Ascending aorta (tissue), 2 donors: ENCODE results near the gene RAP1A. TPM values are rescaled to one million over a fixed set of nuclear protein-coding genes. Genes with fewer than 3 reads are reported as not detected.

Source experiments
- DNase-seq, 2 donors: peaks; one replicate each; pipeline ENCODE4 v3.0.0-alpha.2; 2019; ENCODE audit warnings: low spot score in 2 of 2
- H3K27ac ChIP-seq, 2 donors: fragments of 200-600 bp; sonication (generic); one replicate each; pipeline ENCODE4 v1.5.1; 2016 to 2017; ENCODE audit warnings: mild to moderate bottlenecking in 1 of 2
- H3K27me3 ChIP-seq: fragments of 200-600 bp; sonication (generic); one replicate; pipeline ENCODE4 v1.5.1; 2017
- H3K36me3 ChIP-seq, 2 donors: fragments of 200-600 bp; sonication (generic); one replicate each; pipeline ENCODE4 v1.5.1; 2016
- H3K4me1 ChIP-seq, 2 donors: fragments of 200-600 bp; sonication (generic); one replicate each; pipeline ENCODE4 v1.5.1; 2016 to 2017; ENCODE audit warnings: mild to moderate bottlenecking in 1 of 2
- H3K4me3 ChIP-seq, 2 donors: fragments of 200-600 bp; sonication (generic); one replicate each; pipeline ENCODE4 v1.5.1; 2016 to 2017; ENCODE audit warnings: mild to moderate bottlenecking in 1 of 2
- H3K9me3 ChIP-seq, 2 donors: fragments of 200-600 bp; sonication (generic); one replicate each; pipeline ENCODE4 v1.5.1; 2016
- intact Hi-C: fragments of 100-400 bp; cut with DNase I; formaldehyde crosslinking; loops from one replicate; pipeline ENCODE4 v1.15.1; 2023
- total RNA-seq: library from RNA; depleted of rRNA; stranded (reverse); fragments of >200 nt; gene quantifications from one replicate; pipeline ENCODE4 v1.1.0, GENCODE V29; 2016
- TF ChIP-seq, protein P1 (sequence below), 3 experiments: fragments of 200-600 bp in 2 of 3; fragments of 450-650 bp in 1 of 3; sonication (generic) in 2 of 3; IDR thresholded peaks; one replicate each; pipeline ENCODE4 v1.5.1; 2016 to 2019; ENCODE audit warnings: antibody characterized with exemption in 3 of 3, mild to moderate bottlenecking in 1 of 3, moderate library complexity in 1 of 3

Gene RAP1A
- 44.1 TPM for total RNA-seq

DNA sequence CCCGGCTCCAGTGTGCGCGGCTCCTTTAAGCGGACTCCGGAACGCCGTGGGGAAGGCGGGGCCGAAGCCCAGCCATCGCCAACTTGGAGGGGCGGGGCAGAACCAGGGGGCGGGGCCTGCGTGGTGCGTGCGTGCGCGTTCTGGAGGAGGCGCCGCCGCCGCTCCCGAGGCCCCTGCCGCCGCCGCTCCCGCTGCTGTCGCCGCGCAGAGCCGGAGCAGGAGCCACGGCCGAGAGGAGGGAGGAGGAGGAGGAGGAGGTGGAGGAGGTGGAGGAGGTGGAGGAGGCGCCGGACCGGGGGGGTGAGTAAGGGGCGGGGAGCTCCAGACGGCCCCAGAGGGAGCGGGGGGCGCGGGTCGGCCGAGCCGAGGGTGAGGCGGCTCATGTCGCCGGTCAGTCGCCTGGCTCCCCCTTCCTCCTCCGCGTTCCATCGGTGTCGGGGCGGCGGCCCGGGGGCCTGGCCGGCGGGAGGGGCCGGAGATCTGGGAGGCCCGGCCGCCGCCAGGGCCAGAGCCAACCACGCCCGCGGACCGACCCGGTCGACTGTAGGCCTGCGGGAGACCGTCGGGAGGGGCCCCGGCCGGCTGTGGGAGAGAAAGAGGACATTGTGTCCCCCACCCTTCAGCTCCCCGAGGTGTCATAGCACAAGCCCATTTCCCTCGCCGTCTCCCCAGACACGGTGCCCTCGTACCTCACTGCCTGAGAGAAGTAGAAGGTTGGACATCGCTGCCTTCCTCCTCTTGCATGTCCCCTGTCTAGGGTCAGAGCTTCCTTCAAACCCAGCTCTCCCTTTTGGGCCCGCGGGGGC is at the start of gene RAP1A:
RAP1A (plus strand) TSS at position 155 of the 806 bp plus-strand sequence. CDS start 71,572 bp downstream, outside the sequence.
- peak; percentile 69 to 97 for DNase-seq
- H3K27ac ChIP-seq = peak within 1 kb of the TSS; percentile 98 to 99
- peaks cover 10 to 26% of the 10 kb centered on the region in 2 donors for H3K4me1 ChIP-seq
- H3K9me3 ChIP-seq = no peaks in the 10 kb centered on the region
- intact Hi-C loops = loop anchor here (1.0 to 2.0 kb wide), 5 partner anchors 28 to 135 kb away; partner anchors contain the start of genes DDX20 and INKA2
- H3K36me3 ChIP-seq = no peaks in the 10 kb centered on the region
- no peaks in the 10 kb centered on the region for H3K27me3 ChIP-seq
- H3K4me3 ChIP-seq = peak within 1 kb of the TSS; percentile 92 to 96
- TF ChIP-seq, protein P1, sequence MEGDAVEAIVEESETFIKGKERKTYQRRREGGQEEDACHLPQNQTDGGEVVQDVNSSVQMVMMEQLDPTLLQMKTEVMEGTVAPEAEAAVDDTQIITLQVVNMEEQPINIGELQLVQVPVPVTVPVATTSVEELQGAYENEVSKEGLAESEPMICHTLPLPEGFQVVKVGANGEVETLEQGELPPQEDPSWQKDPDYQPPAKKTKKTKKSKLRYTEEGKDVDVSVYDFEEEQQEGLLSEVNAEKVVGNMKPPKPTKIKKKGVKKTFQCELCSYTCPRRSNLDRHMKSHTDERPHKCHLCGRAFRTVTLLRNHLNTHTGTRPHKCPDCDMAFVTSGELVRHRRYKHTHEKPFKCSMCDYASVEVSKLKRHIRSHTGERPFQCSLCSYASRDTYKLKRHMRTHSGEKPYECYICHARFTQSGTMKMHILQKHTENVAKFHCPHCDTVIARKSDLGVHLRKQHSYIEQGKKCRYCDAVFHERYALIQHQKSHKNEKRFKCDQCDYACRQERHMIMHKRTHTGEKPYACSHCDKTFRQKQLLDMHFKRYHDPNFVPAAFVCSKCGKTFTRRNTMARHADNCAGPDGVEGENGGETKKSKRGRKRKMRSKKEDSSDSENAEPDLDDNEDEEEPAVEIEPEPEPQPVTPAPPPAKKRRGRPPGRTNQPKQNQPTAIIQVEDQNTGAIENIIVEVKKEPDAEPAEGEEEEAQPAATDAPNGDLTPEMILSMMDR (IDR thresholded peaks at IDR 0.05) = no peak

DNA sequence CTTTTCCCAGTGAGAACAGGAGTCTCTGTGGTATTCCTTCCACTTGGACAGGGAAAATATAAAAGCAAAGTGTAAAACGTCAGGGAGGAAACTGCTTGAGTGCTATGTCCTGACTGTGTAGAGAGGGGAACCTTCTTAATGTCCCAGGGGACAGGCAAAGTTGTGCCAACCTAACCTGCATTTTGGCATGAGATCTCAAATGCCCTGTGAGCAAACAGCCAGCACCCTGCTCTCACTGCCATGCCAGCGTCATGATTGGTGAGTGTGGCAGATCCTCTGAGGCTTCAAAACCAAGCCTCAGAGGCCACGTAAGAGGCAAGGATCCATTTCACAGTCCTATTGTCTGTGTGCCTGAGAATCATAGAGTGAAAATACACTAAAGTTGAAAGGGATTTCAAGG is 49.7 kb upstream of the RAP1A start:
- Histone ChIP-seq H3K36me3 (no peaks in the 10 kb centered on the region), H3K27ac (no peak overlapping the region)
- intact Hi-C loops = no loop called here

GRCh38 chr1:111570781-111571181 is 48.8 kb upstream of the RAP1A start:
- Histone ChIP-seq H3K4me3 (no peak overlapping the region), H3K27ac (no peak overlapping the region), H3K9me3 (no peaks in the 10 kb centered on the region), H3K27me3 (no peaks in the 10 kb centered on the region), H3K36me3 (no peaks in the 10 kb centered on the region), H3K4me1 (peaks cover 0 to 4% of the 10 kb centered on the region in 2 donors)
- intact Hi-C loops = no loop called here
- DNase-seq = peak in 1 of 2 donors; percentile 63
- TF ChIP-seq, protein P1 (IDR thresholded peaks at IDR 0.05) = peak; percentile 15 to 19 (median 16)

More for the DNA sequence above, 49.7 kb upstream of the RAP1A start:
- no peaks in the 10 kb centered on the region for H3K27me3 ChIP-seq
- DNase-seq = no peak
- H3K4me1 ChIP-seq = peaks cover 0 to 4% of the 10 kb centered on the region in 2 donors
- H3K4me3 ChIP-seq = no peak overlapping the region
- no peaks in the 10 kb centered on the region for H3K9me3 ChIP-seq
- TF ChIP-seq, protein P1 (IDR thresholded peaks at IDR 0.05) = no peak

- H3K36me3 ChIP-seq = no peaks in the 10 kb centered on the region
- intact Hi-C loops = no loop called here
- TF ChIP-seq, protein P1 (IDR thresholded peaks at IDR 0.05) = no peak
- H3K4me3 ChIP-seq = no peak overlapping the region
- no peaks in the 10 kb centered on the region for H3K9me3 ChIP-seq
- no peaks in the 10 kb centered on the region for H3K27me3 ChIP-seq
- no peak overlapping the region for H3K27ac ChIP-seq
- DNase-seq = no peak
- H3K4me1 ChIP-seq = peaks cover 0 to 4% of the 10 kb centered on the region in 2 donors
Measured at GRCh38 chr1:111571239-111571638, 48.4 kb upstream of the RAP1A start.

DNA sequence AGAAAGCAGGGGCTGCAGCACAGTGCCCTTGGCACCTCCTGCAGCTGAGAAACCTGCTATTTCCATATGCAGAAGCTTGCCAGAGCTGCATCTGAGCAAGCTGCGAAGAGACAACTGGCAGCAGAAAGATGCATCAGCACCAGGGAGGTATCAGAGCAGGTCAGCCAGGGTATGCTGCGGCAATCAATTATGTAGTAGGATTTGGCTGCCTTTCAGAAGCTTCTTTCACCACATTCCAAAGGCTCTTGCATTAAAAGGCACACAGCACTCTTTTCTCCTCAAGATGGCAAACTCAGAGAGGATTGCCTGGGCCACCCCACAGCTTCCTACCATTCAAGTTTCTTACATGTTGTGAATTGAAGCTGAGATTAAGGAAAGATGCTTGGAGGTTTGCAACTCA is 47.6 kb upstream of the RAP1A start:
- no peaks in the 10 kb centered on the region for H3K9me3 ChIP-seq
- H3K27ac ChIP-seq = no peak overlapping the region
- H3K4me3 ChIP-seq = no peak overlapping the region
- H3K27me3 ChIP-seq = no peaks in the 10 kb centered on the region
- intact Hi-C loops = no loop called here
- peaks cover 0 to 4% of the 10 kb centered on the region in 2 donors for H3K4me1 ChIP-seq
- DNase-seq = no peak
- TF ChIP-seq, protein P1 (IDR thresholded peaks at IDR 0.05) = no peak
- no peaks in the 10 kb centered on the region for H3K36me3 ChIP-seq
